ENCODE results near the gene RSU1.

GRCh38 chr10:16811765-16812164, 5.5 kb downstream of the RSU1 start:
- TF ChIP-seq CTCF (IDR thresholded peaks at IDR 0.05) (no peak), EP300 (IDR thresholded peaks at IDR 0.05) (no peak), POLR2A (IDR thresholded peaks at IDR 0.05) (no peak)

All from tibial nerve (tissue), 4 donors.